Glomerular visceral epithelial cell (primary cell): Measurements from ENCODE around the gene WNK2.
"Not testable (repeated sequence)": the region's sequence is repeated elsewhere in the genome, so short reads cannot be mapped to it uniquely, and the experiment has no call there.

ENCODE experiments used
- DNase-seq: peaks from one replicate; pipeline ENCODE4 v3.0.0-alpha.2; 2016; ENCODE audit errors: extremely low spot score

The WNK2 gene

DNA sequence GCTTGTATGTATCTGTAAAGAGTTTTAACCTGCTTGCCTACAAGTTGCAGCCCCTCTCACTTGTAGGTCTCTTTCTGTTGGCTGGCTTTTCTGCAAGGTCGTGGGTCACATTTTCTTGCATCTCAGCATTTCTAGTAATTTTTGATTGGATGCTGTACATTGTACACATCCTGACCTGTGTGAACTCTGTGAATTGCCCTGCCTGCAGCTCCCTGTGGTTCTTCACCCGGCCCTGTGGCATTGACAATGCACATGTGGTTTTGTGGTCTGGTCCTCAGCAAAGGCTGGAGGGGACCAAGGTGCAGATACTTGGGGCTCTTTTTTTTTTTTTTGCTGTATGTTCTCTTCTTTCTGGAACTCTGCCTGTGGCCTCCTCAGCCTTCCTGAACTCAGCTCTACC, 53.6 kb downstream of the WNK2 start:
- DNase-seq = no peak

DNA sequence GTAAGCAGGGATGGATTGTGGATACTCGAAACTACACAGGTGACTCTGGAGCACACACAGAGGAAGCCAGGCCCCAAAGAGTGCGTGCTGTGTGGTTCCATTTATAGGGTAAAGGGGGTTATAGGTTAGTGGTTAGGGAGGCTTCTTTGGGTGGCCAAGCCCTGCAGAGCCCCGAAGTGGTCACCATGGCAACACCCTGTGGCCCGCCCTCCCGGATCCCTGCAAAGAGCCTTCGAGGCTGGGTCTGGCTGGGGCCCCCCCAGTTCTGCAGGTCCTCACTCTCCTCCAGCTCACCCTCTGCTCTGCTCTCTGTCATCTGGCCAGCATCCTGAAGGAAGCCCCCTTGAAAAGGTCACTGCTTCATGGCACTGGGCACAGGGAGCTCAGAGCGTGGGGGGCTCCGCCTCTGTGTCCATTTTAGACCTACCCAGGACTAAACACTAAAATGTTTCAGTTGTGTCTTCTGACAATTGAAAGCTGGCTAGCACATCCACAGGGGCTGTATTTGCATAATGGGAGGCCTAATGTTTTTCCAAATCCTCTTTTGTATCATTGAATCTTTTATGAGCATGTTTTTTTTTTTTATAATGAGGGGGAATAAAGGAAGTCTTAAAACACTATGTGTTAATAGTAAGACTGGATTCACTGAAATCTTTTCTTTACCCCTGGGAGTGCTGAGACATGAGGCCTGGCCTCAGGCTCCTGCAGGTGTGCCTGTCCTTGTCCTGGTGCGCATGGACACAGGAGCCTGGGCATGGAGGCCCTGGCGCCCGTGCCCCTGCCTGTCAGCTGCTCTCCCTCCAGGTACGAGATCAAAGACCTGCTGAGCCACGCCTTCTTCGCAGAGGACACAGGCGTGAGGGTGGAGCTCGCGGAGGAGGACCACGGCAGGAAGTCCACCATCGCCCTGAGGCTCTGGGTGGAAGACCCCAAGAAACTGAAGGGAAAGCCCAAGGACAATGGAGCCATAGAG, 55.3 kb downstream of the WNK2 start:
- DNase-seq = no peak

DNA sequence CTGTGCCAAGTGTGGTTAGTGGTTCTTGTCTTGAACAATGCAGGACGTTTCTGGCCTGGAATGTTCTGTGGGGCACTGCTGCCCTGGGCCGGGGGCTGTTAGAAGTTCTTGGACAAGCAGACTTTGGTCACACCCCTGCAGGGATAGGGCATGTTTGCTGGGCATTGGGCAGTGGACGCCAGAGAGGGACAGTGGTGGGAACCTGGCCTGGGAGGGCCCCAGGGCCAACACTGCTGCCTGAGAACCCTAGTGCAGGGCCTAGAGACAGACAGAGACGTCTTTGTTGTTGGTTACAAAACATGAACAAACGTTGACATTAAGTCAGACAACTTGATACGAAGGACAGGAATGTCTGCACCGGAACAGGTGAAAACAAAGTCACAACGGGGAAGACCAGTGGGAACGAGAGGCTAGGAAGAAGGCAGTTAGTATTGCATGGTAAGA, 57.0 kb downstream of the WNK2 start:
- no peak for DNase-seq

DNA sequence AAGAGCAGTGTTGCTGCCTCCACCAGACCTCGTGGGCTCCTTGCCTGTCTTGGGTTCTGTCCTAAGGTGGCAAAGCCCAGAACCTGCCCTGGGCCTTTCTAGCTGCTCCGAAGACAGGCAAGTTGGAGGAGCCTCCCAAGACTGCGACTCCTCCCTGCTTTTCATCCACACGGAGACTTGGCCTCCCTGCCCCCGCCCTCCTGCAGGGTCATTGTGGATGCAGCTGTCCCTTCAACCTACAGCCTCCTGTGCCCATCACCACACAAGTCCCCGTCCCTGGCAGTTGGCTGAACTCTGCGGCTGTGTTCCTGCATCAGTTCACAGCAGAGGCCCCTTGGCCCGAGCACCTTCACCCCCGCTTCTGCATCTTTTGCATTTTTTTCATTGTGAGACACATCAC, 59.2 kb downstream of the WNK2 start:
- no peak for DNase-seq

DNA sequence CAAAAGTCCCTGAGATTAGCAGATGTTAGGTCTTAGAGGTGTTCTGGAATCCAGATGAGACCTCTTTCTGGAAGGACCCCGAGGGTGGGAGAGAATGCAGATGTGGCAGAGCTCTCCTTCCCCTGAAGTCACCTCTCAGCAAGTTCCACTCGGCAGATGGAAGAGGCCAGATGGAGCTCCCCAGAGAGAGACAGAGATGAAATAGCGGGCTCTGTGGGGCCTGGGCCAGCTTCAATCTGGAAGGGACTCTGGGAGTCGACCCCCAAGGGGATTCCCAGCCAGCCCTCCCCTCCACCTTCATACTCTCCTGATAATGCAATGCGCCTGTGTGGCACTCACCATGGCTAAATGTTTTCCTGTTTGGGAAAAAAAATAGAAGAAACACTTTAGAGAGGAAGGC, 60.2 kb downstream of the WNK2 start:
- no peak for DNase-seq

DNA sequence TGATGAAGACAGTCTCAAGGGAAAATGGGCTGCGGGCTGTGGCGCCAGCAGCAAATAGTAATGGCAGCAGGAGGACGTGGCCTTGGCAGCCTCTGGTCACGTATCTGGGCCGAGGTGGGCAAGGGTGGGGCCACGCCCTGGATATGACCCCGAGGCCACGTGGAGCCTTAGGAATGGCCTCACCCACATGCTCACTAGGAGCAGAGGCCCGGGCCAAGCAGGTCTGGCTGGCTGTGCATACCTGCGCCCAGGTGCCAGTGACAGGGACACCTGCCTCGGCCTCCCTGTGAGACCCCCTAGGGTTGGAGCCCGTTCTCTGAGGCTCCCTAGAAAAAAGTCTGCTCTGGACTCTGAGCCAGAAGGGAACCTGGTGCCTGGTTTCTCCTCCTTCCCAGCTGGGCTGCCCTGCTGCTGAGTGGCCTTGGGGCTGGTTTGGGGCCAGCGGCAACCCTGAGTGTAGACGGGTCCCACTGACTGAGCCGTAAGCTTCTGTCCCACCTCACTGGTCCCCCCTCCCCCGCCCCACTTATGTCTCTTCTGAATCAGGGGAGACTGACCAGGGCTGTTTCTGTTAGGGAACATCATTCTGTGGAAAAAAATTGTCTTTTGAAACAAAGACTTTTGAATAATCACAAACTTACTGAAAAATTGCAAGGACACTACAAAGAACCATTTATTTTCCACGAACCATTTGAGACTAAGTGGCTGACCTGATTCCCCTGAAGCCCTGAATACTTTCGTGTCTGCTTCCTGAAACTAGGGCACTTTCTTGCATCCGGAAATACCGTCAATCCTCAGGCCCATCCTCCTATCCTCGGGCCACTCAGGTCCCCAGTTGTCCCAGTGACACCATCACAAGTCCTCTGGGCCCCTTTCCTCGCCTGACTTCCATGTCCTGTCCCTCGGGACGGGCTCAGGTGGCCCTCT, 60.8 kb downstream of the WNK2 start:
- DNase-seq = no peak

DNA sequence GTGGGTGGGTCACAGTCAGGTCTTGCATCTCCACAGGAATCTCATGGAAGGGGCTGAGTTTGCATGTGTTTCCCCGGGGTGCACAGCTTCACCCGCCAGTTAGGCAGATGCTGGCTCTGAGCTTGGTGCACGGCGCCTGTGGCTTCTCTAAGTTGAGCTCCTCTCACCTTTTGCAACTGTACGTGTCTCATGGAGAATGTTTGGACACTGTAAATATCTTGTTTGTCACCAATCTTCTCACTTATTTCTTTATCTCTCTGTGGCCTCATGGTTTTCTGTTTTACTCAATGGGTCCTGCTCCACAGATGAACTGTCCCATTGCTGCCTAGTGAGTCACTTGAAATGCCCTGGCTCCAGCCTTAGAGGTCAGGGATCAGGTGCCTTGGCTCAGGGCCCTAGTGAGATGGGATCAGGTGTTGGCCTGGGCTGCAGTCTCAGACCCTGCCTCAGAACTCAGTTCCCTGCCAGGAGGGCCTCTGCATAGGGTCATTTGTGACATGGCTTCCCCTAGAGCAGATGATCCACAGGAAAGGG, 61.6 kb downstream of the WNK2 start:
- no peak for DNase-seq

DNA sequence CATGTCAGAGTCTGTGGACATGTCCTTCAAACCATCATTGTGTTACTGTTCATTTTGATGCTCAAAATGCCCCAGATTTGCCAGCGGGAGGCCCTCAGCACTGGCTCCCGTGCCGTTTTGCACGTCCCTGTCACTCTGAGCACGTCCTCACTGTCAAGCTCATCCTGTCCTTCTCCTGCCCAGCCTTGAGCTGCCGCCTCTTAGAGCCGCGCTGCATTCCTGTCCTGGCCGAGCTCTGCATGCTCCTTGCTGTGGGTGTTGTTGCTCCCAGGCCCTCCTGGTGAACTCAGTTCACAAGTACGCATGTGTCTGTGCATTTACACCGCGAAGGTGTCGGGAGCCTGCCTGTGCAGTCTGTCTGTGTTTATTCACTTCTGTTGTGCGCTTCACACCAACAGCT, 62.2 kb downstream of the WNK2 start:
- DNase-seq = no peak

DNA sequence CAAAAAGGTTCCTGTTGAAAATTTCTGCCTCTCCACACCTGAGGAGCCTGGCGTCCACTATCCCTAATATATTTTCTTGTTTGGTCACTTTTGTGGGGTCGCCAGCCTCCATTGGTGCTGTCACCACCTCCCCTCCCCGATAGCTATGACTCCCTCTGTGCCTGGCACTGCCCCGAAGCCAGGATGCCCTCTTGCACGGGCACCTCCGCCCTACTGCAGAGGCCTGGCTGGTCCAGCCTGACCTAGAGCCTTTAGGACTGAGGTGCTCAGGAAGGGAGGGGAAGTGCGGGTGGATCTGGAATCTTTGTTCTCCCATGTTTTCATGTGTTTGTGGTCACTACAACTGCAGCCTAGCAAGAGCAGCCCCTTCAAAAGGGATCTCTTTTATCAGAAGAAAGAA, 62.6 kb downstream of the WNK2 start:
- DNase-seq = no peak

DNA sequence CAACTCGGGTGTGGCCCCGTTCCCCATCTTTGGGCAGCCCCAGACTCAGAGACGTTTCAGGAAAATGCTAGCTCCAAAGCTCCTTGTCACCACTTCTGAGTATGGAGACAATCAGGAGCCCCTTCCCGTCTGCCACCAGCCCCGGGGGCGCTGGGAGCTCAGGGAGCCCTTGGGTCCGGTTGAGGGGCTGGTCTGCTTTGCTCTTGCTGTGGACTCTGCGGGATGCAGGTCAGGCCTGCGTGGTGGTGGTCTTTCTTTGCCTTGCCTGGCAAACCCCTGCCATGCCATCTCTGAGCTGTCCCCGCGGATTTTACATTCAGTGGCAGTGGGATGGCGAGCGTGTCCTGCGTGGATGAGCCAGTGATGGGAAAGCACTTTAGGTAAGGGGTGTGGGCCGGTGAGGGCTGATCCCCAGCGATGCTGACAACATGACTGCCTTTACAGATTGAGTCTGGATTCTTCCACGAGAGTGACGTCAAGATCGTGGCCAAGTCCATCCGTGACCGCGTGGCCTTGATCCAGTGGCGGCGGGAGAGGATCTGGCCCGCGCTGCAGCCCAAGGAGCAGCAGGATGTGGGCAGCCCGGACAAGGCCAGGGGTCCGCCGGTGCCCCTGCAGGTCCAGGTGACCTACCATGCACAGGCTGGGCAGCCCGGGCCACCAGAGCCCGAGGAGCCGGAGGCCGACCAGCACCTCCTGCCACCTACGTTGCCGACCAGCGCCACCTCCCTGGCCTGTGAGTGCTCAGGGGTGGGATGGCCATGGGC, 63.3 kb downstream of the WNK2 start:
- no peak for DNase-seq

DNA sequence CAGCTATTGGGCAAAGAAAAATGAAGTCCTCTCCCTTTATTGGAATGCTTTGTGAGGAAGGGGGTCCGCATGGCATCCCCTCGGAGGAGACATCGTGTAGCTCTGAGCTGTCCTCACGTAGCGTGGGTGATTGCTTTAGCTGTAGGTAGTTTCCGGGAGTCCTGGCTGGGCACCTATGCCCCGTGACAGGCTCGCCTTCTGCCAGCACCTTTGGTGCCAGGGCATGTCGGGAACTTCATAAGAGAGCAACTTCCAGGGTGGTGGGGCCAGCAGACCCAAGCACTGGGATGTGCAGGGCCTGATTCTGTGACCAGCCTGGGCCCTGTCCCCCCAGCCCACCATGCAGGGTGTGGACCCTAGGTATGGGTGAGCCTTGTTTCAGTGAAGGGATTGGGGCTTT, 64.0 kb downstream of the WNK2 start:
- no peak for DNase-seq

DNA sequence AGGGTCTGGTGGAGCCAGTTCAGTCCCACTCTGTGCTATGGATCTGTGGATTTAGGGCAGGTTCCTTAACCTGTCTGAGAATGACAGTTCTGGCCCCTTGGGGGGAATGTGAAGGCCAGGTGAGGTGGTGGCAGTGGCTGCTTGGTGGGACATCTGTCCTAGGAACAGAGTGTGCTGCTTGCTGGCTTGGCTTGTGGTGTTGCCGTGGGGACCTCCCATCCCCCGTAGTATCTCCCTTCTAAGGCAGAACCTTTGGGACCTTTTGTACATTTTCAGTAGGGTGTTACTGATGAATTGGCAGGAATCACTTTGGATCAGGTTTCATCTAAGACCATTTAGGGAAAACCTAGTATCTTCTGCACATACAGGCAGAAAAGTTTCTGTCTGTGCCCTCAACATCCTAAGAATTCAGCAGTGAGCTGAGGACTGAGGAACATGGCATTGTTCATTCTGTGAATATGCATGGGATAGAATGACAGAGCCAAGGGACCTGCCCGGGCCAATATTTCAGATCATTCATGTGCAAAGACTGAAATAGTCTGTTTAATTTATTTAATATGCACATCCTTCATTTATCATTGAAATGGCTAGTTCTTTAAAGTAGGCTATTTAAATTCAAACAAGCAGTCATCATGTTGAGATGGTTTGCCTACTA, 64.6 kb downstream of the WNK2 start:
- DNase-seq = no peak

DNA sequence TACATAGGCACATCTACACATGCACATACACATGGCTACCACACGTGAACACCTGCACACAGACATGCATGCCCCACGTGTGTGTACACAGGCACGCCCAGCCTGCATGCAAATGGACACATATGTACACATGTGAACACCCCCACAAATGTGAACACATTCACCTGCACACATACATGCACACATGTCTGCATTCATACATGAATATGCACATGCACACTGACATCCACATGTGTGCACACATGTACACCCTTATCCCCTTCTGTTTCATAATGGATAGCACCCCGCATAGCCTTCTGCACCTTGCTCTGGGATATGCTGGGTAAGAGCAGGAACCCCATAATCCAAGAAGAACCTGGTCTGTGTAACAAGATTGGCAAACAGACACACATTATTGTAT, 66.2 kb downstream of the WNK2 start:
- DNase-seq = no peak

DNA sequence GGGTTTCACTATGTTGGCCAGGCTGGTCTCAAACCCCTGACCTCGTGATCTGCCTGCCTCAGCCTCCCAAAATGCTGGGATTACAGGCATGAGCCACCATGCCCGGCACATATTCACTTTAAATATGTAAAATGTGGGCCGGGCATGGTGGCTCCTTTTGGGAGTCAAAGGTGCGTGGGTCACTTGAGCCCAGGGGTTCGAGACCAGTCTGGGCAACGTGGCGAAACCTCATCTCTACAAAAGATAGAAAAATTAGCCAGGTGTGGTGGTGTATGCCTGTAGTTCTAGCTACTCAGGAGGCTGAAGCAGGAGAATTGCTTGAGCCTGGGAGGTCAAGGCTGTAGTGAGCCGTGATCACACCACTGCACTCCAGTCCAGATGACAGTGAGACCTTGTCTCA, 67.4 kb downstream of the WNK2 start:
- not testable (repeated sequence) for DNase-seq

DNA sequence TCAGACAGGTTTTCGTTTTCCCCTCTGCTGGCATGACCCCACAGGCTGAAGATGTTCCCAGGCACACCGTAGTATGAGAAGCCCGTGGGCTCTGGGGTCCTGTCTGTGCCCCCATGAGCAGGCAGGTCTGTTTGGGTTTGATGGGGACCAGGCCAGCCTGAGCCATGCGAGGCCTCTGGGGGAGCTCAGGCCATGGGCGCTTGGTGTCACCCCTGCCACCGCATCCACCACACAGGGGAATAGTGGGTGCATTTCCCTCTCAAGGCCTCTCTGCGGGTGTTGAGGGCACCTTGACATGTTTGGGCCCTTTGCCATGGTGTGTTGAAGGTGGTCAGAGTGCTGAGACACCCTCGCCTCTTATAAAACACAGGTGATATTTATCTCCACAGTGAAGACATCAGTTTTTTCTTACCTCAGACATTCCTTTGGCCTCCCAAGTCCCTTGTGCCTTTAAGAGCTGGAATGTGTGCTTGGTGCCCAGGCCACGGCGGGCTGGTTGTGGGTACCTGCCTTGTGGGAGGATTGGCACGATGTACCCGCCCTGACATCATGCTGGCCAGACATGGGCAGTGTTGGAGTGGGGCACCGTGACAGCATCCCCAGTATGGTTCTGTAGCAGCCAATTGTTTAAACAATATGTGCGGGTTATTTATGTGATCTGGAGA, 68.3 kb downstream of the WNK2 start:
- no peak for DNase-seq

DNA sequence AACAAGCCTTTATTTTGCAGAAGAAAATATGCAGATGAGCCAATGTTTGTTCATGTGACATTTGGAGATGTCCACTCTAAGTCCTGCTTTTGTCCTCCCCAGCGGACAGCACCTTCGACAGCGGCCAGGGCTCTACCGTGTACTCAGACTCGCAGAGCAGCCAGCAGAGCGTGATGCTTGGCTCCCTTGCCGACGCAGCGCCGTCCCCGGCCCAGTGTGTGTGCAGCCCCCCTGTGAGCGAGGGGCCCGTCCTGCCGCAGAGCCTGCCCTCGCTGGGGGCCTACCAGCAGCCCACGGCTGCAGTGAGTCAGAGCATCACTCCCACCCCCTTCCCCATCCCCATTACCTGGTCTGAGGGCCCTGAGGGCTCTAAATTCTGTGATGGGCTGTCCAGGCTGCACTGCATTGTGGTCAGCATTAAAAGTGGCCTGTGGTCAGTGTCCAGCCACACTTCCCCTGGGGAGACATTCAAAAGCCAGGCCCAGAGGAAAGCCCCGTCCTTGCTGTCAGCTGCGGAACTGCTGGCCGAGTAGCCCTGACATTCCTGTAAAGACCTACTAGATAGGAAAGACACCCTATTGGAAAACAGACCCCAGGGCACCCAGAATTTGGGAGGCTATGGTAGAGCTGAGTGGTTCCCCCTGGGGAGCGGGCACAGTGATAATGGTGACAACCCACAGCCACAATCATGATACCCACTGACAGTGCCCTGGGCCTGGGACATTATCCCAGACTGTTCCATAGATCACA, 69.0 kb downstream of the WNK2 start:
- DNase-seq = no peak

DNA sequence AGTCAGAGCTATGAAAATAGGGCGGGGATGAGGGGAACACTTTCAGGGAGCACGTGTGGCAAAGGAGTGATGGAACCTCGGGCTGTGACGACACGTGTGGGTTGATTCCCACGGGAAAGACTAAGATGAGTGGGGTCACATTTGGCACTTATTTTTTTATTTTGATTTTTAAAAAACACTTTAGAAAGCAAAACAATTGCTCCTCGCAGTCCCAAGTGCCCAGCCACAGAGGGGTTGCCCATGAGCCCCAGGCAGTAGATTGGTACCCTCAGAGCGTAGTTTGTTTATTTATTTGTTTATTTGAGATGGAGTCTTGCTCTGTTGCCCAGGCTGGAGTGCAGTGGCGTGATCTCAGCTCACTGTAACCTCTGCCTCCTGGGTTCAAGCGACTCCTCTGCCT, 69.7 kb downstream of the WNK2 start:
- no peak for DNase-seq

DNA sequence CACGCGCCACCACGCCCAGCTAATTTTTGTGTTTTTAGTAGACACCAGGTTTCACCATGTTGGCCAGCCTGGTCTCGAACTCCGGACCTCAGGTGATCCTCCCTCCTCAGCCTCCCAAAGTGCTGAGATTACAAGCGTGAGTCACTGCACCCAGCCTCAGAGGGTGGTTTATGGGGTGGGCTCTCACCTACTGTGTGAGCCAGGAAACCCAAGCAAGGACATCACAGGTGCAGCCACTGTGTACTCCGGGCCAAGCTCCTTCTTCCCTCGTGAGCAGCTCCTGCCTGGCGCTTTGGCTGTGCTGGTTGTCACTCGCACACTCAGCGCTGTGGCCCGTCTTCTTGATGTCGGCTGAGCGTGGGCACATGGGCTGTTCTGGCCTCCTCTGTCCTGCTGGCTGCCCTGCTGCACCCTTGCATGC, 70.1 kb downstream of the WNK2 start:
- no peak for DNase-seq

DNA sequence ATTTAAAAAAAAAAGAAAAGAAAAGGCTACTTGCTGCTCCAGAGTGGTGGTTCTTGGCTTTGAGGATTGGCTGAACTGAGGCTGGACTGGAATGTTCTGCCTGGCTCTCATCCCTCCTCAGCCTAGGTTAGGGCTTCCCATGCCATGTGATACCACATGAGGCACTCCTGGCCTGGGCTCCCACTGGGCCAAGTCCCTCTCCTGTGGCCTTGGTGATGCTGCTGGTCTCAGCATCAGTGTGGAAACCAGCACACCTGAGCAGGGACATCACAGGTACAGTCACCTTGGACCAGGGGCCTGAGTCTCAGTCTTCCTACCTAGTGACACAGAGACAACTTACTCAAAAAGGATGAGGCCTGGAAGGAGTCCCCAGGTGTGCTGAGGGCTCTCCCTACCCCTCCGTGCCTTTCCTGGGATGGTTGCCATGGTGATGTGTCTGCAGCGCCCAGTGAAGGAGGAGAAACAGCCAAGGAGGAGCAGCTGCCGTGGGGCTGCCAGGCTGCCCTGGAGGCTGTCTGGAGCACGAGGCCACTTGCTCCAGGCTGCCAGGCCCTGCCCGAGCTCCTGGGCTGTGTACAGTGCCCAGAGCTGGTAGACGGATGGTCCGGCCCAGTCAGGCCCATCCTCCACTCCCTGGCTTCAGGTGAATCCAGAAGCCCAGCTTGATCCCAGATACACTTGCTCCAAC, 71.0 kb downstream of the WNK2 start:
- no peak for DNase-seq
